ENCODE measurements around the gene DDX4.

DNA sequence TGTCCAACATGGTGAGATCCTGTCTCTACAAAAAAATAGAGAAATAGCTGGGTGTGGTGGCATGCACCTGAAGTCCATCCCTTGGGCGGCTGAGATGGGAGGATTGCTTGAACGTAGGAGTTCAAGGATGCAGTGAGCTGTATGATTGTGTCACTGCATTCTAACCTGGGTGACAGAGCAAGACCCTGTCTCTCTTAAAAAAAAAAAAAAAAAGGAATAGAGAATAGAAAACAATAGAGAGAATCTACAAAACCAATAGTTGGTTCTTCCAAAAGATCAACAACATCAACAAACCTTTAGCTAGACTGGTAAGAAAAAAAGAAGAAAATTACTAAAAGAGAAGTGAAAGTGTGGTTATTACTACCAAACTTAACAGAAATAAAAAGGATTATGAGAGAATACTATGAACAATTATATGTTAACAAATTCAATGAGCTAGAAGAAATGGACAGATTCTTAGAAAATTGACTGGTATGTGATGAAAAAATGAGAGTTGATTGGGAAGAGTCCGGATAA, 17.6 kb upstream of the DDX4 start:
- TF ChIP-seq, protein P1, sequence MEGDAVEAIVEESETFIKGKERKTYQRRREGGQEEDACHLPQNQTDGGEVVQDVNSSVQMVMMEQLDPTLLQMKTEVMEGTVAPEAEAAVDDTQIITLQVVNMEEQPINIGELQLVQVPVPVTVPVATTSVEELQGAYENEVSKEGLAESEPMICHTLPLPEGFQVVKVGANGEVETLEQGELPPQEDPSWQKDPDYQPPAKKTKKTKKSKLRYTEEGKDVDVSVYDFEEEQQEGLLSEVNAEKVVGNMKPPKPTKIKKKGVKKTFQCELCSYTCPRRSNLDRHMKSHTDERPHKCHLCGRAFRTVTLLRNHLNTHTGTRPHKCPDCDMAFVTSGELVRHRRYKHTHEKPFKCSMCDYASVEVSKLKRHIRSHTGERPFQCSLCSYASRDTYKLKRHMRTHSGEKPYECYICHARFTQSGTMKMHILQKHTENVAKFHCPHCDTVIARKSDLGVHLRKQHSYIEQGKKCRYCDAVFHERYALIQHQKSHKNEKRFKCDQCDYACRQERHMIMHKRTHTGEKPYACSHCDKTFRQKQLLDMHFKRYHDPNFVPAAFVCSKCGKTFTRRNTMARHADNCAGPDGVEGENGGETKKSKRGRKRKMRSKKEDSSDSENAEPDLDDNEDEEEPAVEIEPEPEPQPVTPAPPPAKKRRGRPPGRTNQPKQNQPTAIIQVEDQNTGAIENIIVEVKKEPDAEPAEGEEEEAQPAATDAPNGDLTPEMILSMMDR (IDR thresholded peaks at IDR 0.05): no peak
- no peak for TF ChIP-seq POLR2A (IDR thresholded peaks at IDR 0.05)
- no peak for TF ChIP-seq EP300 (IDR thresholded peaks at IDR 0.05)
